Inflammatory macrophage treated with lipopolysaccharide for 1 hour (primary cell): ENCODE measurements around the gene SEMA3F.
"Not testable (repeated sequence)": the region's sequence is repeated elsewhere in the genome, so short reads cannot be mapped to it uniquely, and the experiment has no call there.

ENCODE experiments used
- DNase-seq, 2 donors: peaks; one replicate each; pipeline ENCODE4 v3.0.0-alpha.2; 2020 to 2022

SEMA3F gene

DNA sequence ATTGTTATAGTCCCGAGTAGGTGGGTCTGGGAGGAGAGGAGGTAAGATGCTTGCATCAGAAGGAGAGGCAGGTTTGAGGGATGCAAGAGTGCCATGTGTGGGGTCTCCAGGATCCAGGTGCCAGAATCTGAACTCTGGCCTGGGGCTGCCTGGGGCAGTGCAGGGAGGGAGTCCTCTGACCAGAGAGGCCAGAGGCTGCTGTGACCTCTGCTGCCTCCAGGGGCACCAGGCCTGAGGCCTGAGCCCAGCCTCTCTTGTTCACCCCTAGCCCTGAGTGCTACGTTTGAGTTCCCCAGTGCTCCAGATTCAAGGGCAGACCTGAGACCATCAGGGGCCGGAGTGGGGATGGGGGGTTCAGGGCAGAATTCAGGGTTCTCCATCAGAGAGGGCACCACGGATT lies 57.4 kb downstream of the SEMA3F start:
- DNase-seq: no peak

DNA sequence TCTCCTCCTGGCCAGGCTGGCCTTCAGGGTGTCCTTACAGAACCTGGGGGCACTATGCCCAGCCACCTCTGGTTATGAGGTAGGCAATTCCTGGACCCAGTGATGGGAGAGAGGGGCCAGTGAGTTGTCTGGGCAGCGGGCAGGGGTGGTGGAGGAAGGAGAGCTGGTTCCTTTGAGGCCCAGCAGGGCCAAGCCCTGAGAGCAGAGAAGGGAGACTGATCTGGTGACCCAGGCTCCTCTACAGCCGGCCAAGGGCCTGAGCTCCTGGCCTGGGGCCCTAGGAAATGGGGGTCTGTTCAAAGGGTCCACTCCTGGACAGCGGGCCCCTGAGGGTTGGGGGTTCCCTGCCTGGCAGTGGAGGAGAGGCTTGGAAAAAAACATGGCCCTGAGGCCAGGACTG lies 57.8 kb downstream of the SEMA3F start:
- no peak for DNase-seq

DNA sequence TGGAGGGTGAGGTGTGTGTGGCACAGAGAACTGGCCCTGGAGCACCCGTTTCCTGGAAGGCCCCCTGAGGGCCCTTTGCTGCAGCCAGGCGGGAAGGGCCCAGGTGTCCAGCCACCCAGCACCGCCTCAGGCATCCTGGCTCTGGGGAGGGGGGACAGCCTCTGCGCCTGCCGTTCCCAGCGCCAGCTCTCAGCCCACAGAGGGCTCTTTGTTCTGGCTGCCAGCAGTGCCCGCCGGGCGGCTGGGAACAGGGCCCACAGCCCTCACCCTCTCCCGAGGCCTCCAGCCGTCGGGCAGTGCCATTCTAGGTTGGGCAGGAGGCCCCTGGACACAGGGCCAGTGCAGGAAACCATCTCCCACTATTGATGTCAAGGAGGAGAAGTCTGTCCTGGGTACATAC lies 58.2 kb downstream of the SEMA3F start:
- DNase-seq: no peak

DNA sequence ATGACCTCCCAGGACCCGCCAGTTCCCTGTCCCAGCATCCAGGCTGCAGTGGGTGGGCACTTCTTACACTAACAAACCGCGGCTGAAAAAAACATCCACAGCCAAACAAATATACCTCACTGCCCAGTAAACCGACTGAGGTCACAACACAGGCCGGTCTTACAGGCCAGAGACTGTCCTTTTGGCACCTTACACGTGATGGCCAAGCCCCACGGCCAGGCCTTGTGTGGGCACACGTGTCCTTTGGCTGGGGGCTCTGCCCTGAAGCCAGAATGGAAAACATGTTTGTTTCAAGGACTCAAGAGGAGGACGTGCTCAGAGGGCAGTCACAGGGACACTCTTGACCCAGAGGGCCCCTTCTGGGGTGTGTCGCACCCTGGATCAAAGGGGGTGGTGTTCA lies 59.7 kb downstream of the SEMA3F start:
- DNase-seq: no peak

DNA sequence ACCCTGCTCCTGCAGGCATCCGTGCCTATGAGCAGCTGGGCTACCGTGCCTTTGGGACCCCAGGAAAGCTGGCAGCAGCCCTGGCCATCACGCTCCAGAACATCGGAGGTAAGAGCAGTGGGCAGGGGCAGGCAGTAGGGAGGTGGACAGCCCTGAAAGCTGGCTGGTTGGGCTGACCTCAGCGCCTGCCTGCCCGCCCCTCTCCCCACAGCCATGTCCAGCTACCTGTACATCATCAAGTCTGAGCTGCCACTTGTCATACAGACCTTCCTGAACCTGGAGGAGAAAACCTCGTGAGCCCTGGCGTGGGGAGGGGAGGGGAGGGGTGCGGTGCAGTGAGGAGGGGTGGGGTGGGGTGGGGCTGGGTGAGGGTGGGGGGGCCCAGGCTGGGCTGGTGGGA lies 60.4 kb downstream of the SEMA3F start:
- DNase-seq: no peak

DNA sequence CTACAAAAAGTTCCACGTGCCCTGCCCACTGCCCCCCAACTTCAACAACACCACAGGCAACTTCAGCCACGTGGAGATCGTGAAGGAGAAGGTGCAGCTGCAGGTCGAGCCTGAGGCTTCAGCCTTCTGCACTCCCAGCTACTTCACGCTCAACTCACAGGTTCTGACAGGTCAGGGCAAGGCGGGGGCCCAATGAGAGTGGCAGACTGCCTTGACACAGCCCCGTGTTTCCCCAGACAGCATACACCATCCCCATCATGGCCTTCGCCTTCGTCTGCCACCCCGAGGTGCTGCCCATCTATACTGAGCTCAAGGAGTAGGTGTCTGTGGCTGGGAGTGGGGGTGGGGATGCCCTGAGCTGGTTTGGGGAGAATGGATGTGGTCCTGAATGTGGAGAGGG lies 62.6 kb downstream of the SEMA3F start:
- DNase-seq: no peak

DNA sequence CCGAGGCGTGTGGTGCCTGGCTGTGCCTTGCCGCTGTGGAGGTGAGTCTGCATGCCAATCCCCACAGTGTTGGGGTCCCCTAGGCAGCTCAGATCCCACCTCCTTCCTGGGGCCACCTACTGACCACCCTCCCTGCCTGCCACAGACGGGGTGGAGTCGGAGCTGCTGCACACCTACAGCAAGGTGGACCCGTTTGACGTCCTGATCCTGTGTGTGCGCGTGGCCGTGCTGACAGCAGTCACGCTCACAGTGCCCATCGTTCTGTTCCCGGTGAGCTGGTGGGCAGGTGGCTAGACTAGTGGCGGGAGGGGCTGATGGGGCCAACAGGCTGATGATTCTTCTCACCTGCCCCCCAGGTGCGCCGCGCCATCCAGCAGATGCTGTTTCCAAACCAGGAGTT lies 63.3 kb downstream of the SEMA3F start:
- DNase-seq: no peak

DNA sequence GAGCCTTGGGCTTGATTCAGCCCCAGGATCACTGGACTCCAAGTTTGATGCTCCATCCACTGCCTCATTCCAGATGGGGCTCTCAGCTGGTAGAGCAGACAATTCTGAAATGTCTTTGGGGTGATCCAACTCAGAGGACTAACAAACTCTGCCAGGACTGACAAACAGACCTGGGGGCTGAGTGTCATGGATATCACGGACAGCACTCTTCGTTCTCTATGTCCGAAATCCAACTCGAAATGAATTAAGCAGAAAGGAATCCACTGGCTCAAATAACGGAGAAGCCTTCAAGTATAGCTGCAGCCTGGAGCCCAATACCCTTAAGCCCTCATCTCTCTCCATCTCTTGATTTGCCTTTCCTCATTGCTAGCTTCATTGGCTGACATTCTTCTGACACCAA lies 64.2 kb downstream of the SEMA3F start:
- DNase-seq: no peak

DNA sequence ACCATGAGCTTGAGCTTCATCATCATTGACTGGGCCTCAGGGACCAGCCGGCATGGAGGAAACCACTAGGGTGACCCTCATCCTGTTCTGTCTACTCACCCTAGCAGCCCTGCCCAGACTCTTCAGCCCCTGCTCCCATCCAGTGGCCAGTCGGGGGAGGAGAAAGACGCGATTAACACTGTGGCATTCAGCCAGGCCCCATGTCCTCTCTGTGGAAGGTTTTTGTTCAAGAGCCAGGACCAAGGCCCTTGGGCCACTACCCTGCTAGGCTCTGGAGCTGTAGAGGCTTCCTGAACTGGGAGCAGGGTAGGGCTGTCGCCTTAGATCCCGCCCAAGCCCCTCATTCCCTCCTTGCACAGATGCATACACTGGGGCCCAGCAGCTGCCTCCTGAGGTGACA lies 65.0 kb downstream of the SEMA3F start:
- DNase-seq: no peak

DNA sequence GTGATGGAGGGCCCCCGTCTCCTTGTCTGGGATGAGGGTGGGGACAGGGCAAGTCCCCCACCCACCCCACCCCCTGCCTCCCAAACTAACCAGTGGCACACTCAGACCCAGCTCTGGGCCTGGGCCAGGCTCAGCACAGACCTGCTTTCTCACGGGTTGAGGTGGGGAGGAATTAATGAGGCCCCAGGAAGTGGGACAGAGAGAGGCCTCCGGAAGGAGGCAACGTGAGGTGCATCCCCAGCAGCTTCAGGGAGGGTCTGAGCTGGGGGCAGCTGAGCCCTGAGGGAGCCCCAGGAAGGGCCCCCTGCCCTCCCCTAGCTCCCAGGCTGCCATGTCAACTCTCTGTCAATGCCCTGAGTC lies 65.9 kb downstream of the SEMA3F start:
- no peak for DNase-seq

DNA sequence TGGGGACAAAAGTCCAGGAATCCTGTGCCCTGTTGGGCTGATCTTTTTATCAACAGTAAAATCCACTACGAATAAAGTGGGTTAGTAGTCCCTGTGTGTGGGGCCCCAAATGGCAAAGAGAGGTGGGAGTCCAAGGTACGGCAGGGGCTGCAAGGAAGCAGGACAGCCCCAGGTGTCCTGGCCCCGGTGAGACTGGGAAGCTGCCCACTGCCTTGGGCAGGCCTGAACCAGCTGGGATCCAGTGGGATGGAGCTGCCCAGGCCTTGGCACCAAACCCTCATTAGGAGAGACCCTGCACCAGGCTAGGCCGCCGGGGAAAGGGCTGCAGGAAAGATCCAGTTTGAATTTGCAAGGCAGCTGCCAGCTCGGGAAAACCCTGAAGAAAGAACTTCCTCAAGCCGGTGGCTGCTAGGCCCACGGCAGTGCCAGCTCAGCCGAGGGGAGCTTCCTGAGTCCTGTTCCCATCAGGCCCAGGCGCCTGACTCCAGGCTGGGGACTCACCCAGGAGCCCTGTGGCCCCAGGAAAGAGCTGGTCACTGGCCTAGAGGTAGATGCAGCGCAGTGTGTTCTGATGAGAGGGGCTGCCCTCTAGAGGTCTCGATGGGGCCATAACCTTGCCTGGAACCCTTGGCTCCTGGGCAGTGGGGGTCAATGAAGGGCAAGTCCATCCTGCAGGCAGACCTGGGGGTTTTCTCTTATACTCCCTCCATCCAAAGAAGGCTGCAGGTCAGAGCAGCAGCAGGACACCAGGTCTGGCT lies 66.5 kb downstream of the SEMA3F start:
- peak; percentile 57 to 60 for DNase-seq

DNA sequence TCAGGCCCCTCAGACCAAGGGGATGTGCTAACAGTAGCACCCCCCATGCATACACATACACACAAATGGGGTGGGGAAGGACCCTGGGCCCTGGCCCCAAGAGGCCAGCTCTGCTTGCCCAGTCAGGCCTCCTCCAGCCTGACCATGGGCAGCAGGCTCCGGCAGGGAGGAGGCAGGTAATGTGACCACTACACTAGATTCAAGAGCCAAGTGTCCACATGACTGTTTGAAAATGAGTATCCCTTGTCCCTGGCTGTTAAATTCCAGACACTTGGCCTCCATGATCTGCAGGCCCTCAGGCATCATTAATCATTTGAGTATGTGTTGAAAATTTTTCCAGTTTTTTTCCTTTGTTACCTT lies 67.0 kb downstream of the SEMA3F start:
- no peak for DNase-seq

DNA sequence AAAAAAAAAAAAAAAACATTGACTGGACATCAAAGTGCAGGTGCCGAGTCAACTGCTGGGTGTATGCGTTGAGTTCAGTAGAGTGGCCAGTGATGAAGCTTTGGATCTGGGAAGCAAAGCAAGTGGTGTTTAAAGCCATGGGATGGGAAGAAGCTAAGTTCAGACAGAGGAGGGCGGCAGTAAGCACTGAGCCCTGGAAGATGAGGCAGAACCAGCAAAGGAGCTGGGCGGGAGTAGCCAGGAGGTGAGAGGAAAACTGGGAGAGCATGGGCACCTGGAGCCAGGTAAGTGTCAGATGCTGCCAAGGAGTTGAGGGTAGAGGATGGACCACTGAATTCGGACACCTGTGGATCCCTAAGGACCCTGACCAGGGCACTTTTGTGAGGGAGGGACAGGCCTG lies 69.5 kb downstream of the SEMA3F start:
- no peak for DNase-seq

DNA sequence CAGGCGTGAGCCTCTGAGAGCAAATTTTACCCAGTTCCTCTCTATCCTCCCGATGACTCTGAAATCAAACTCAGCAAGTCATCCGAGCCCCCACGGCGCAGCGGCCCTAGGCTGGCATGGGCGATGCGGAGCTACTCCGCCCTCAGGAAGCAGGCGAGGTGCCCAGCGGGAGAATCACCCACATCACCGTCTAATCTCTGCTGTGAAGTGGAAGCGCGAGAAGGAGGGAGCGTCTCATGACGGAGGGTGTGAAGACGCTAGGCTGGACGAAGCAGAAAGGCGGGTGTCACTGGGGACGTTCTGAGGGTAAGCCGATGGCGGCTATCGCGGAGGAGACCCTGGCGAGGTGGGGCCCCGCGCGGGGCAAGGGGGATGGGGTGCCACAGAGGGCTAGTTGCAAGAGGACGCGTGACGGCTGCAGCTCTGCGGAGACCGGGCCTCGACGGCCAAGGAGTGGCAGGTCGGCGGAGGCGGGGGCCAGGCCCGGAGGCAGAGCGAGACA lies 71.8 kb downstream of the SEMA3F start:
- DNase-seq: peak in 1 of 2 donors; percentile 15

DNA sequence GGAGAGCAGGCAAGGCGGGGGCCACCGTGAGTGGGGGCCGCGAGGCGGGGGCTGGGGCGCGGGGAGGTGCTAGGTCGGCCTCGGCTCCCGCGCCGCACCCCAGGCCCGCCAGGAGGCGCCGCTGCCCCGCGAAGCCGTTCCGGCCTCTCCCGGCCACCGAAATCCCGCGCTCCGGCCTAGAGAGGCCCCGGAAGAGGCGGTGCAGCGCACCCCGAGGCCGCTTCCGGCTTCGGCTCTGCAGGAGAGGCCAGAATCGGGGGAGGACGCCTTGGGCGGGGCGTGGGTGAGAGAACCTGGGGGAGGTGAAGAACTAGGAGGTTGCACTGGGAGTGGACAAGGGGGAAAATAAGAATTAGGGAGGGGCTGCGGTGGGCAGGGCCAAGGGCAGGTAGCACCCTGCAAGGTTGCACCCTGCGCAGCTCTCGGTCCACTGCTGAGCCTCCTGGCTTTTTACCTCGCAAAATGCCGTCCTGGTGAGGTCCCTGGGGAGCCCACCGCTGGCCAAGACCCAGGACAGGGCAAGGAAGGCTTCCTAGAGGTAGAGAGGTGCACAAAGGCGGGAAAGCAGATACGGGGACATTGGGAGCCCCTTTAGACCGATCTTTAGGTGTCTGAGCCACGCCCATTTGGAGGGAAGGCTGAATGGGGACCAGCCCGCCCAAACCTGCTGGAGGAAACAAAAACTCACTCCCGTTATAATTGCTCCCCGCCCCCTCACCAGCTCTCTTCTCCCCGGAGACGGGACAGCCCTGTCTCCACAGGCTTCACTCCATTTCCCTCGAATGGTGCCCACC lies 72.5 kb downstream of the SEMA3F start:
- DNase-seq: peak; percentile 75 to 92

DNA sequence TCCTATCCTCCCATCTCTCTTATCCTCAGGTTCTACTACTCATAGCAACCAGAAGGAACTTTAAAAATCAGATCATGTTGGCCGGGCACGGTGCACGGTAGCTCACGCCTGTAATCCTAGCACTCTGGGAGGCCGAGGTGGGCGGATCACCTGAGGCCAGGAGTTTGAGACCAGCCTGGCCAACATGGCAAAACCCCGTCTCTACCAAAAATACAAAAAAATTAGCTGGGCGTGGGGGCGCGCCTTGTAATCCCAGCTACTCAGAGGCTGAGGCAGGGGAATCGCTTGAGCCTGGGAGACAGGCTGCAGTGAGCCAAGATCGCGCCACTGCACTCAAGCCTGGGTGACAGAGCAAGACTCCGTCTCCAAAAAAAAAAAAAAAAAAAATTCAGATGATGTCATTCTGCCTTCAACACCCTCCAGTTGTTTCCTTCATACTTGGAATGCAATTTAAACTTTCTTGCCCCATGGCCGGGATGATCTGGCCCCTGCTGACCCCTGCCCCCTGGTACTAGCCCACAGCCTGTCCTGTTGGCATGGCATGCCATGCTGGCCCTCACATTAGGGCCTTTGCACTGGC lies 73.2 kb downstream of the SEMA3F start:
- not testable (repeated sequence) for DNase-seq

DNA sequence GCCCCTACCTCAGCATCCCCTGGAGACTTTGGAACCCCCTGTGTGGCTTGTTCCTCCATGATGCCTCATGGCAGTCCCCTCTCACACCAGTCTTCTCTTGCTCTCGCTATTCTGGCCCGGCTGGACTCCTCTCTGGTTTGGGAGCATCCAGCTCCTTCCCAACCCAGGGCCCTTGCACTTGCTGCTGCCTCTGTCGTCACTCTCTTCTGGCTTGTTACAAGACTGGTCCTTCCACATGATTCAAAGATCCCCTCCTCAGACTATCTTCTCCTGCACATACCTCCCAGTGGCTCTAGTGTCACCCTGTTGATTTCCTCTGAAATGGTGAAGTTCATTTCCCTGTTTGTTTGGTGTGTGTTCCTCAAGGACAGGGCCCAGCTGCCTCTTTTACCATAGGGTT lies 74.4 kb downstream of the SEMA3F start:
- no peak for DNase-seq

DNA sequence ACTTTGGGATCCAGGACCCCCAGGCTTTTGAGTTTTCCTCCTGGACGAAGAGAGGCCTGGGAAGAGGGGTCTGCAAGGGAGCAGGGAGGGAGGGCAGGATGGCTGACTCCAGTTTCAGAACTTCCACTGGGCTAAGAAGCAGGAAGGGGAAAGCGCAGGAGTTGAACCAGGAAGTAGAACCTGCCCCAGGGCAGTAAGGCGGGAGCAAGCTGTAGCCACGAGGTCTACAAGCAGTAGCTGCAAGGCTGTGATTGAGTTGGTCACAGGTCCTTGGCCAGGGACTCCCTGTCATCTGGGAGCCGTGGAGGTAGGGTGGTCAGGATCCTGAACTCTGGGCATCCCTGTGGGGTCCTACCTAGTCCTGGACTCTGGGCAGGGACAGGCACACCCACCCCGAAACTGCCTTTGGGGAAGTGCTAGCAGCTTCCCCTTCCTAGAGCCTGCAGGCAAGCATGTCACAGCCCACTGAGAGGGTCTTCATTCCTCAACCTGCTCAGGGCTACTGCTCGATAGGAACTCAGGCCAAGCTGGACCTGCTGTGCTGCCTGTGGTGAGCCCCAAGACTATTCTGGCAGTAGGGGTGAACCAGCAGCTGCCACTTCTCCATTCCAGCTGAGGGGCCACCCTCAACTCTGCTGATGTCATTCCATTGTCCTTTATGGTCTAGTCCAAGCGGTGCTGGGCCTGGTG lies 75.1 kb downstream of the SEMA3F start:
- peak; percentile 38 to 48 for DNase-seq

DNA sequence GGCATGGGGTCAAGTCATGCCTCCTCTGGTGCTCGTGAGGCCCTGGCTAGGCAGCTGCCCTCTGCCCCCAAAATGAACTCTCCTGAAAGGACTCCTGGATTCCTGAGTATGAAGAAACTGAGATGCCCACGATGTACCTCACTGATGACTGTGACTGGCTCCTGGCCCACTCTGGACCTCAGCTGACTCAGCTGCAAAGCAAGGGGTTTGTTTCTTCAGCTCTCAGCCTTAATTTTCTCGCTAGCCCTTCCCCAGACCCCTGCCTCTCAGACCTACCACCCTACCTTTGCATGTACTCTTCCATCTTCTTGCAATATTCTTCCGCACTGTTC lies 75.6 kb downstream of the SEMA3F start:
- no peak for DNase-seq

DNA sequence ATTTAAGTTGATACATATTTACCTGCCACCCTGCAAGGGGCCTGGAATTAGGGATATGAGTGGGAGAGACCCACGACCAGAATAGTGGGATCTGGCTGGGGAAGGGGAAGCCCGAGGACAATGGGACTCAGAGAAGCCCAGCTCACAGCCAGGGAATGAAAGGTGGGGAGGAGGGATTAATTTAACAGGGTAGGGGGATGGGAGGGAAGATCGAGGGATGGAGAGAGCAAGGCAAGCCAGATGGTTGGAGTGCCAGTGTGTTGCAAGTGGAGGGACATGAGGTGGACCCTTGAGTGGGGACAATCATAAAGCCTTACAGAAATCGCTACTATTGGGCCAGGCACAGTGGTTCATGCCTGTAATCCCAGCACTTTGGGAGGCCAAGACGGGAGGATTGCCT lies 76.5 kb downstream of the SEMA3F start:
- no peak for DNase-seq

DNA sequence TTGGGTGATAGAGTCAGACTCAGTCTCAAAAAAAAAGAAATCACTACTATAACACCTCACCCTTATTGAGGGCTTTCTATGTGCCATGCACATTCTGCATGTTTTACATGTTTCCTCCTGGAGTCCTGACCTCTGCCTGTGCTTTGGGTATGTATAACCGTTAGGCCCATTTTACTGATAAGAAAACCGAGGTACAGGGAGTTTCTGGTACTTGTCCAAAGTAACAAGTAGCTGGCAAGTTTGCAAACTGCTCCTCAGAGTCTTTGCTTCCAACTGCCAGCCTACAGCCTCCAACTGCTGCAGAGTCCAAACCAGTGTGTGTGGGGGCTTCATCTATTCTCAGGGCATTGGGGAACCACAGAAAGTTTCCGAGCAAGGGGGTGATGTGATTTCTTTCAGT lies 77.2 kb downstream of the SEMA3F start:
- DNase-seq: no peak

DNA sequence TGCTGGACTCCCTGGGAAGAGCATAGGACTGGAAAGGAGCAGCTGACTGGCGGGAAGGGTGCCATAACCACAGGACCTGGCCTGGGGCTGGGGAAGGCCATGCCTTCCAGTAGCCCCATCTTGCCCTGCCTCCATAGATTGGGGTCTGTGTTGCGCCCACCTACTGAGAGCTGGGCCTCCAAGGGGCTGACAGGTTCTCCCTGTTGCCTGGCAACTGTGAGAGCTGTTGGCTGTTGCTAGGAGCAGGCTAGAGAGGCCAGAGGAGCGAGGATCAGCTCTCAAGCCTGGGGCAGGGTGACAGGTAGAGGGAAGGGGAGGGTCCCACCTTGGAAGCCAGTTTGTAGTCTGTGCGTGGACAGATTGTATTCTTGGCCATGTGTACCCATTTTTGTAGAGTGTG lies 78.1 kb downstream of the SEMA3F start:
- DNase-seq: no peak

DNA sequence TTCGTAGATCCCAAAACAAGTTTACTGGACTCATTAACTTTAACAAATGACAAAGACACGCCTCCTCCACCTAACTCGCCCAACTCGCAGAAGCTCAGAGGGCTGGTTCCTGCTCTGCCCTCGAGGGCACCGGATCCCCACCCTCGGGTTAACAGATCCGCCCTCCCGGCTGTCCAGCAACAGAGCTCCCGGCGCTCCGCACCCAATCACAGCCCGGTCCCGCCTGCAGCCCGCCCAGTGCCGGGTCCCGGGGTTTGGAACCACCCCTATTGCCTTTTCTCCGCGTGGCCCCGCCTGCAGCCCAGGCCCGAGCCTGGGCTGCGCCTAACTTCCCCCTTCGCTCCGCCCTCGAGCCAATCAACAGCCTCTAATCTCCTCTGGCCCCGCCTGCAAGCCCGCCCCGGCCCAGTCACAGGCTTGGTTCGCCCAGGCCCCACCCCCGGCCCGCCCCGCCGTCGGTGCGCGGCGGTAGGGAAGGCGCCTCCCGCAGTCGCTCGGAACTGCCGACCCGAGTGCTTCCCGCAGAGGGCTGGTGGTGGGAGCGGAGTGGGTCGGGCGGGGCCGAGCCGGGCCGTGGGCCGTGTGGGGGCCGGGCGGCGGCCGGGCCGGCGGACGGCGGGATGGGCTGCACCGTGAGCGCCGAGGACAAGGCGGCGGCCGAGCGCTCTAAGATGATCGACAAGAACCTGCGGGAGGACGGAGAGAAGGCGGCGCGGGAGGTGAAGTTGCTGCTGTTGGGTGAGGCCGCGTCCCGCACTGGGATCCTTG lies 80.8 kb downstream of the SEMA3F start, which contains the start of gene GNAI2:
Gene GNAI2 (plus strand): TSS at position 489 of the 768 bp plus-strand sequence. CDS start 132 bp downstream, at position 621.
- DNase-seq: peak; percentile 98 to 99
